ENCODE data around the gene MED26. TPM values are rescaled to one million over a fixed set of nuclear protein-coding genes. Genes with fewer than 3 reads are reported as not detected.

Gene MED26
- total and polyA plus RNA-seq, 2 of the 13 experiments (the other 11 are each of a cell fraction or from before 2014, with no cell fraction given) = 3.5 to 3.8 TPM

- no peak for TF ChIP-seq ZNF646 (CRISPR knock-in tag; IDR thresholded peaks at IDR 0.05)
- TF ChIP-seq PAX8 (CRISPR knock-in tag; IDR thresholded peaks at IDR 0.05; ENCODE audit: borderline replicate concordance) = no peak
- TF ChIP-seq SOX5 (CRISPR knock-in tag; IDR thresholded peaks at IDR 0.05; ENCODE audit: borderline replicate concordance) = no peak
- peak; percentile 59 for TF ChIP-seq CTCF (CRISPR knock-in tag; IDR thresholded peaks at IDR 0.05)
These were observed 100.0 kb downstream of the MED26 start (continued) for GRCh38 chr19:16527971-16528521.
